LoVo (cell line): ENCODE data around the gene ERBB4.

Experiments
- DNase-seq: peaks from one replicate; pipeline ENCODE4 v3.0.0-alpha.2; 2016; ENCODE audit warnings: low spot score

The ERBB4 gene

DNA sequence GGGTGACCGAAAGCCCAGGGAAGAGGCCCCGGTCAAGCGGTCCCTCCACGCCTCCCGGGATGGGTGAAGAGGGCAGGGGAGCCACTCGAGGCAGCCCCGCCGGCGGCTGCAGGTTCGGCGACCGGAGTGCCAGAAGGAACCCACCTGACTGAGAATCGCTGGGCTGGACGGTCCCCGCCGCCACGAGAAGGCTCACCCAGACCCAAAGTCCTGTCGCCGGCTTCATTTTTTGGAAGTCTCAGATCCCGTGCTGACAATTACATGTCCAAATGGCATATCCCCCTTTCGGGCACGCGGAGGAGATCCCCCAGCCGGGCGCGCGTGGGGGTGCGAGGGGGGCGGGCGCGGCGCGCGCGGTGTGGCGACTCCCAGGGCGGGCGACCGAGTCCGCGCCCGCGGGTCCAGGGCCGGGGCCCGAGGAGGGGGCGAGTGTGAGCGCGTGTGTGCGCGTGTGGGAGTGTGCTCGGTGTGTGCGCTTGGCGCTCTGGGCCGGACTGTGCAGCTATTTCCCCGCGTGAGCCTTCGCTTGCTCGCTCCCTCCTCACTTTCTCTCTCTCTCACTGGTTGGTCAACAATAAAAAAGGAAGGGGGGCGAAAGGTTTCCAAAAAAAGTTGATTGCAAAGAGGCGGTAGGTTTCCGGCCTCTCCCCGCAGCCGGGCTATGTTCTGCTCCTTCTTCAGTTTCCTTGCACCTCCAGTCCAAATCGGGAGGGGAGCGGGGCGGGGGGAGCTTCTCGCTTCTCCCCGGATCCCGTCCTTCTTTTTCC lies at the start of gene ERBB4:
TSS of gene ERBB4 (minus strand) at position 498 of the 767 bp plus-strand sequence. CDS start at position 226, 272 bp downstream.
- no peak for DNase-seq

DNA sequence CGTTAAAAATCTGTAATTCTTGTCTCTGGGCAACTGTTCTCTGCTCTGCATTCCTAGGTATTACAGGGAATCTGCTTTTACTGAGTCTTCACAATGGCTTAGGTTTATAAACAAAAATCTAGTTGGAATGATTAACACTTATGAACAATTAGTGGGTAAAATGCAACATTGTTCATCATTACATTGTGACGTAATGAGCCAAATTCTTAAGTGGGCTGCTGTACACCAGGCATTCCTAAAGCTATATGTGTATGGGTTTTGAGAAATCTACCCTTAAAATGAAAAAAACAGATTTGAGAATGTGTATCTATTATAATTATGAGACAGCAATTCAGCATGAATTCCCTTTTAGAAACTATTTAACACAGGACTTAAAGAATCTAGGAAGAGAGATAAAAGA lies 41.5 kb upstream of the ERBB4 start:
- DNase-seq, result no peak

DNA sequence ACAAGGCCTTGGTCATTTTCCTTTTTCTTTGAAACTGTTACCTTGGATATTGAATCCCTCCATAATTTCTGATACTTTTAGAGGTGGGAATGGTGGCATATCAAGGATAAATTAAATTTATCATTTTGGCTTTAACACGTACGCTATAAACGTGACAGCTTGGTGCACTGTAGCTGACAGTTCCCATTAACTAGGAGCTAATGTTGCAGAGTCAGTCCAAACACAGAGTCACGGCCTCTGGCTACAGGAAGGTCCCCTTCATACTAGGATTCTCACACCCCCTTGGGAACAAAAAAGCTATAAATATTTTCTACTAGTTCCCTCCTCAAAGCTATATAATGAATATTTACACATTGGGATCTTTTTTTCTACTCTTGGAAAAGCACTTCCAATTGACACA lies 17.7 kb upstream of the ERBB4 start:
- no peak for DNase-seq

DNA sequence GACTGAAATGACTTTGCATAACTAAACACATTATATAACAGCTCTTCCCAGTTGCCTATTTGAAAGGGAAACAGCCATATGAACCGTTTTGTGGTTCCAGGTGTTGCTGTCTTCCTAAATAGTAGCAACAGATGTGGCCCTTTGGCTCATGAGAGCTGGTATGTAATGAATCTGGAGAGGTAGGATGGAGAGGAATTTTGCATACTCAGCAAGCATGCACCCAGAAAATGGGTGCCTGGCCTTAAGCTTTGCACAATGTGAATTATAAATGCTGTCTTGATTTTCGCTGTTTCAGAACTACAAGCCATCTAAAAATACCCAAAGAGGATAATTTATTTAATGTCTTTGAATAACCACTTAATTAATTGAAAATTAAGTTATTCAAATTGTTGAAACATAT lies 15.6 kb upstream of the ERBB4 start:
- DNase-seq, result no peak

DNA sequence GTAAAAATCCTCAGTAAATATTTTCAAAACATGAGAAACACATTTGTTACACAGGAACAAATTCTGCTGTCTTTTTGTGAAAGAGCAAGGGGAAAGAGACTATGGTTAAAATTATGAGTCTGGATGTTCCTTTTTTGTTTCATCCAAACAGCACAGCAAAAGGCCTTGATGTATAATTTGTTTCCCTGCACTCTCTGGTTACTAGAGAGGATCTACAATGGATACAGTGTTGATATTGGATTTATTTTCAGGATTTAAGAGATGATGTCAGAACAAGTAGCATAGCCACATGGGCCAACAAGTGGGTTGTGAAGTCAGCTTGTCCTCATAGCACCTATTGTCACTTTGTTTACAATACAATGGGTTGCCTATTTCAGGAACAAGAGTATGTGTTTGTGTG lies 11.3 kb upstream of the ERBB4 start:
- no peak for DNase-seq

DNA sequence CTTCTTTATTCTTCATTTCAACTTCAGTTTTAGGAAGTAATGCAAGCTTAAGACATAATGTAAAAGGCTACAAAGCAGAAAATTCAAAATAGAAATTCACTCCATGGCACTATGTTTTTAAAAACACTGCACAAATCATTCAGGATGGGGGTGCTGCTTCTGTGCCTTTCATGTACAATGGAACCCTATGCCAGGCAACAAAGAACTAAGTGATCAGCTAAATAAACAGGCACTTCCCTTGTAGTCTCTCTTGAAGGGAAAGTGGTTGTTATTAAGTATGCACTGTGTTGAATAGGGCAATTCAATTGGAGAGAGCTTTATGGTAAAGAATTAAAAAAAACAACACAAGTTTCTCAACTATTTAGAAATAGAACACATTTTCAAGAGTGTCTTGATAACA lies 10.9 kb upstream of the ERBB4 start:
- DNase-seq, result no peak

DNA sequence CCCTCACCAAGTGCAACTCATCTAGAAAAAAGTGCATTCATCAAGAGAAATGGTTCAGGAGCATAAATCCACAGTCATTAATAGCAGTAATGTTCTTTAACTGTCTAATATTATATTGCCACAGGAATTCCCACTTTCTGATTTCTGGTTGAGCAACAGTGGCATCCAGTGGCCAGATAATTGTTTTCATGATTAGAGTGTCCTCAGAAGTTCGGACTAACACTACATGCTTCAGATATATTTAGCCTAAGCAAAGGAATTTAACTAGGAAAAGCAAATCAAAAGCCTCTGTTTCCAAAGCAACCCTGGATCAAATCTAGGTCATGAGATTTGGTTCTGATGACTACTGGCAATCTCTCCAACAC lies 9.8 kb upstream of the ERBB4 start:
- no peak for DNase-seq

DNA sequence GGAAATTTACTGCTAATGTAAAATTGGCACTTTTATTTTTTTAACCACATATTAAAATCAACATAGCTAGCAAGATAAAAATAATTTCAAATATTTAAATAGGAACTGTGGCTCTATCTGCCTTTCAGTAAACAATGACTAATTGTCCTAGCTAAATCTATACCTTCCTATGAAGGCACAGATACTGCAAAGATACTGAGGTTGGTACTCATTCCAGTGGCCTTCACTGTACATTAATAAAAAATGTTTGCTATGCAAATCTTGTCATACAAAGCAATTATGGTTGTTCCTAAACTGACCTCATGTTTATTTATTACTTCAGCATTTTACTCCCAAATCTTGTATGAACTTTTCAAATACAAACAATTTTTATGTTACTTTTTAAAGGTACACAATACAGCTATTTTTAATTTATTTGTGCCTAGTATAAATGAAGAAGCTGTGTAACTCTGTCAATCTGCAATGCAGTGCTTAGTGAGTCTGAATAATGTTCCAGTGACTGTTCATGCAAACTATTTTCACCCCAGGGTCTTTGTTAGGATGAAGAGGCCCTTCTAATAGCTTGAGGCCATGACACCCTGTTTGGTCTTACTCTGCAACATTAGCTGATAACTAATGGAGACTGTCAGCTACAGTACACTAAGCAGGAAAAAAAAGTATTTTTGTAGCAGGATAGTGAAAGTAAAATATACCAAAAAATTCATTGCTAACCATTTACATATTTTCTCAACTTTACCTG lies 9.3 kb upstream of the ERBB4 start:
- DNase-seq, result no peak

DNA sequence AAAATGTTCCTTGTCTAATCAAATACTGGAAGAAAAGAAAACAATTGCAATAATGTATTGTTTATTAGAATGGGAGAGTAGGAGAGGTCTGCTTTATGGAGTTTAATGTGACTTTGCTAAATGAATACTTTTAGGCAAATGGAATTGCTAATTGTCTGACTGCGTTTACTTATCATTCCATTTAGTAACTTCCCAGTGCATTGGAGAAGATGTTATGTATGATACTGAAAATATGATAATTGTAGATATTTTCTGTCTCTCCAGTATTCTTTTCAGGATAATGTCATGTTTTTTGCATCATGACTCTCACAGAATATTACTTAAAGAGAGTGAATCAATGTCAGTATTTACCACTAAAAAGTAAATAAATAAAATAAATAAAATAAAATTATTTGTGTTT lies 8.1 kb upstream of the ERBB4 start:
- DNase-seq, result no peak

DNA sequence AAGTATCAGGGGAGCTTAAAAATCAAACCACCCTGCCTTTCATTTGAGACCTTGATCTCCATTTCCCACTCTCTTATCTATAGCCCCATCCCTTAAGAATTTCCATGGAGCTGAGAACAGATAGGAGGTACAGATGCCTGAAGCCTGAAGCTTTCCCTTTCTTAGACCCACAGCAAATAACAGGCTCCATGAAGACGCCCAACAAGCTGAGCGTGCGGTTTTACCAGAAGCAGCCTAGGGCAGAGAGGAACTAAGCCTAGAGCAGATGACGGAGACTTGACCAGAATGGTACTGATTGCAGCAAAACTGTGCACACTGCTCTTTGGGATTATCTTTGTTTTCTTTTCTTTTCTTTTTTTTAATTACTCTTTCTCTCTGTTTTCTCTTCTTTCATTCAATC lies 1.7 kb upstream of the ERBB4 start:
- DNase-seq, result no peak

DNA sequence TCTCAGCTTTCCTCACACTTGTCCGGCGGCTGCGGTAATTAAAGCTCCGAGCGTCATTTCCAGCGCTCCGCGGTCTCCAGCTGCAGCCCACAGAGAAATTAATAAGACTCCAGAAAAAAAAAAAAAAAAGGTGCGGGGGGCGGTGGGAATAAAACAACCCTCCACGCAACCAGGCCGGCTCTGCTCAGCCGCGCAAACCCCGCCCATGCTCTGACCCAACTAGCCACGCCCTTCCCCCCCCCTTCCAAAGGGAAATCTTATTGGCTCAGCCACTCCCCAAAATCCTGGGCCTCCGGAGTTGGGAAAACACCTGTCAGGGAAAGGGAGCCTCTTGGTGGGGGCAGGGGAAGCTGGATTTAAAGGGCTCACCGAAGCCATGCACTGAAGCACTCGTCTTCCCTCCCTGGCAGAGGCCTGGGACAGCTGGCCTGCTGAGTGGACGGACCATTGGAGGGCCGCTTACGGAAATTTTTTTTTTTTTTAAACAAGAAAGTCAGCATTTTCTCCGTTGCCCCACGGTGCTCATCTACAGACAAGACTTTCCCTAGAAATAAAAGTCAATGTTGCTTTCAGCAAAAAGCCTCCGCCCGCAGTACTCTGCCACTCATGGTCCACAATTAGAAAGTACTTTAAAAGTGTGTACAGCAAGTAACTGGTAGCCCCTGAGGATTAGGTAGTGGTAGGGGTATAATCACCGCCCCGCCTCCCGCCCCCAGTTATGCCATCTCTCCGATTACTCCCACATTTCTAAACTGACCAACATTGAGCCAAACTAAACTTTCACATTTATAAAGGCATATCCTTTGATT lies 674 bp upstream of the ERBB4 start:
- DNase-seq, result no peak

DNA sequence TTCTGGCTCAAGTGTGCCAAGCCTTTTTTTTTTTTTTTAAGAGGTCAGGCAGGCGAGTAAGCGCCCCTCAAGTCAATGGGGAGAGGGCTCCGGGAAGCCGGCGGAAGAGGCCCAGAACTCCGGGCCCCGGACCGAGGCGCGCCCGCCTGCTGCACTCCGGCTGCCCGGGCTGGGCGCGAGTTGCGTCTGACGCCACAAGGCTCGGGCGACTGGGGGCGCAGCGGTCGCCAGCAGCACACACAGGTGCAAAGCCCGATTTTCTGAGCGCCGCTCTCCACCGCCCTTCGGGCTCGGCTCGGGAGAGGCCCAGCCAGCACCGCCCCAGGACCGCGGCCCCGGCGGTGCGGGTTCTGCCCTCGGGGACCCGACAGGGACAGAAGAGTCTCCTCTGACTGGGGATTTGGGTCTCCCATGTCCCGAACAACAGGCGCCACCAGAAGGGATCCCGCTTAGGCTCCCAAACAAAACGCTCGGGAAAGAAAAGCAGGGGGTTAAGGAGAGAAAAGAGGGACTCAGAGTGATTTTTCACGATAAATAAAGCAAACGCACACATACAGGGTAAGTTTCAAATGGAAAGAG lies 787 bp downstream of the ERBB4 start:
- DNase-seq, result no peak

DNA sequence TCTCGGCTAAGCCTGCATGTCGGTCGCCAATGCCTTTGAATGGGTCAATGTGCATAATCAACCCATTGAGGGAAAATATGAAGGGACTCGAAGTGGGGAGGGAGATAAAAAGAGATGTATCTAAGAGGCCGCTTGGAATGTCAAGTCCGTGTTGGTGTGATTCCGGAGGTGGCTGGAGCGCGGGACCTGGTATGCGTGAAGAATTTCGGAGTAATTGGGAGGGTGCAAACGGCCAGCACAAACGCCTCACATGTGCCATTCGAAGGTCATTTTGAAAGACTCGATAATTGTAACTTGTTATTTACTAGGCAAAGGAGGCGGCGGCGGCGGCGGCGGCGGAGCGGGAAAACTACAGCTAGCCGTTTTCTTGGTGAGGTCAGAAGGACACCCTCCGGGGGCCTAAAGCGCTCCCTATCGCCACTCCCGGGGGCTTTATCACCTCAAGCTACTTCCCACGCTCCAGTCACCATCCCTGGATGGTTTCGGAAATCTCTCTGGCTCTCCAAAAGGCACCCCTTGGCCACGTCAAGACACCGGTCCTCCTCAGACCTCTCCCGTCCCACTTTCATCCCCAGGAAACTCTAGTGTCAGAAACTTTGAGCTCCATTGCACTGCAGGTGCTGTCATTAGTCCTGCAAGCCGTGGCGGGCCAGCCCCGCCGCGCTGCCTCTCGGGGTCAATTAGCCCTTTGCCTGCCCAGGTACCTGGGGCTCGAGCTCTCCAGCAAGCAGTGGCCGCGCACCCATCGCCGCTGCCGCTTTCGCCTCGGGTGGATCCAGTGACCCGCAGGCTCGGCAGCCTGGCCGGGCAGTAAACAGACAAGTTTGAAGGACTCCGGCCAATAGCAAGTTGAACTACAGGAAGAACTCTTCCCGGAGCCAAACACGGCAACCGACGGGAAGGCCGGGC lies 1.5 kb downstream of the ERBB4 start:
- DNase-seq, result no peak

DNA sequence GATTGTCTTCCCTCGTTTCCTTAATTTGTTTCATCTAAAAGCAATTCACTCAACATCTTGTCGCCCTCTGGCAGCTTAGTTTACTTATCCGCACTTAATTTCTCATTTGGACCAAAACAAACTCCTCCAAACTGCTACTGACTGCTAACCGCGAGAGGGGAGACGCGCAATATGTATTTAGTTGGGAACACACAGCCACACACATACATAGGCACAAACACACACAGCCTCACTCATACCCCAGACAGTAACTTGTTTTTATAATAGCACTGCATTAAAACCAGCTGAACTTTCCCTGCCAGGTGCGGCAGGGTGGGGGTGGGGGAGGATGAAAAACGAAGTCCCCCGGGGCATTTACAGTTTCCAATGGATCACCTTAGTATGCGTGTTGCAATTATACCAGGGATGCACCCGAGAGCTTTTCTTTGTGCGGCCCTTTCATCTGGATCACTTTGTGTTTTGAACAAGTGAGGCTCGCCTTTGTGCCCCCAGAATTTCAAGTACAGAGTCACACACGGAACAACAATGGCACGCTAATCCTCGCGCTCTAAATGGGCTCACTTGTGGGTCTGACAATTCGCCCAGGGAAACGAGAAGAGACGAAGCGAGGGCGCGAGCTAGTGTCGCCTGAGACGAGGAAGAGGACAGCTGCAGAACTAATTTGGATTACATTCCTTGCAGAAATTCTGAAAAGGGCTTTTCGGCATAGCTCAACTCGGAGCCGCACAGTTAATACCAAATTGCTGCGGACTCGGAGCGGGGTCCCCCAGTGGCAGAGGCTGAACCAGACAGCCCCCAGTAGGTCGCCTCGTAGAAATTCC lies 2.4 kb downstream of the ERBB4 start:
- no peak for DNase-seq

DNA sequence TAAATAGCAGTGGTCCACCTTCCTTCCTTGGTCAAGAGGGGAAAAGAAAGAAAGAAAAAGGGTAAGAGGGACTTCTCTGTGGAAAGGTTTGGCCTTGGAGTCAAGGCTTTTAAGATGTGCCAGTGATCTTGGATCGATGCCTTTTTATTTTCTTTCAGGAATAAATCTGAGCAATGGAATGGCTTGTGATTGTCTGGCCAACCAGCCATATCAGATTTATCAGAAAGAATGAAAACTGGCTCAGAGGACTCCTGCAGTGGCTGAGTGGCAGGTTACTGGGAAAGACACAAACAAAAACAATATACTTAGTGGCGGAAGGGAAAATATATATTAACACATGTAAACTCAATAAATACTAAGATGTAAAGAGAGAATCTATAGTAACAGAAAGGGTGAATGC lies 4.3 kb downstream of the ERBB4 start:
- DNase-seq, result no peak

DNA sequence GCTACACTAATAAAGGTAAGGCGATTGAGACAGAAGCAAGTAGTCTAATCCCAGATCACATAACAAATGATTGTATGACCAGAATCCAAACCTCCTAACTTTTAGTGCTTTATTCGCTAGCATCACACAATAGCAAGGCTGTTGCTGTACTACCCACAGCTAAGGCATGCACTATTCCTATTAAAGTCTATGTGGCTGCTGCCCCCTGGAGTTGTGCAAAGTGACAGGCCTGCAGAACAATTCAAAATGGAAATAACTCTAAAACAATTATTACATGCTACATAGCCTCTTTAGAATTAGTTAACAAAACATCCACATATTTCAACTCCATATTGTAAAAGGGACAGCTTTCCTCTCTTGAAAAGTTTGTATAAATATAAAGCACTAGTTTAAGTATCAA lies 6.0 kb downstream of the ERBB4 start:
- no peak for DNase-seq

DNA sequence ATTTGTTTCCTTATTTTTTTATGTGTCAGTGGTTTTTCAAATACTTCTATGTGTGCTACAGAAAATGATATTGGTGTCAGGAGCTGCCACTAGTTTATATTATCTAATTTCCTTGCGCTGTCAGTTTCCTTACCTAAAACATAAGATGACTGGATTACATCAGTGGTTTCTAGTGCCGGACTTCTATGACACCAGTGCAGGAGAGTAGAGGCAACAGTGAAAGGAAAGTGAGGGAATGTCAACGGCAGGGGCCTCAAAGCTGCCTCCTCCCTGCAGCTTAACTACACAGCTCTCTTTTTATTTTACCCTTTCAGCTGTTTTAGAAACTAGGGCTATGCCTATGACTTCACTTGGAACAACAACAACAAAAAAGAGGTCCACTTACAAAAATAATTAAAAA lies 6.5 kb downstream of the ERBB4 start:
- DNase-seq, result no peak

DNA sequence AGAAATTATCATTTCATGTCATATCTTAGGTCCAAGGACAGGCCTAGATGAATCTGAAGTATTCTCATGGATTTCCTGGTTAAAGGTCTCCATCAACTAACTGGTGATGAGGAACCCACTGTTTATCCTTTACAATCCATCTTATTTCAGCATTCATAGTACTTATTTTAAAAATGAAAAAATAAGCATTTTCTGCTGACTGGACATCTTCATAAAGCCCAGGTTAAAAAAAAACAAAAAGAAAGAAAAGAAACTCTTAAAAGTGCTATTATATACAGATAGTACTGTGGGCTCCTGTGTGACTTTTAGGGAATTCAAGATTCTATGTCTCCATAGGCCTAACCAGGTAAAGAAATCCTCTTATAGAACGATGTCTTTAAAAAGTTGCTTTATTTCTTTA lies 7.1 kb downstream of the ERBB4 start:
- no peak for DNase-seq

DNA sequence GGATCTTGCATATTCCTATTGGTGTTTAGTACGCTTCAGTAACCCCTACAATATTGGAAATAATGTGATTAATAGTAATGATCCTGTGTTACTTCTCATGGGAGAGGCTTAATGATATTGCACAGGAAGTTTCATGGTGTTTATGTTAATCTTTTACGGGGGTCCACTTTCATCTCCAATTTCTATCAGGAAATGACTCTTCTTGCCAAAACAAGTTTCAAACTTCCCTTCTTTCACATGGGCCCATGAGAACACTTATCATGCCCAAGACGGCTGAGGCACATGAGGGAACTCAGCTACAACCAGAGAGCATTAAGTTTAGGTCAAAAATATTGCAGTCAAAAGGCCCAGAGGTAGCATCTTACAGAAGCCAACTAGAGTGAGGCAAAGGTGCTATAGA lies 7.6 kb downstream of the ERBB4 start:
- no peak for DNase-seq

DNA sequence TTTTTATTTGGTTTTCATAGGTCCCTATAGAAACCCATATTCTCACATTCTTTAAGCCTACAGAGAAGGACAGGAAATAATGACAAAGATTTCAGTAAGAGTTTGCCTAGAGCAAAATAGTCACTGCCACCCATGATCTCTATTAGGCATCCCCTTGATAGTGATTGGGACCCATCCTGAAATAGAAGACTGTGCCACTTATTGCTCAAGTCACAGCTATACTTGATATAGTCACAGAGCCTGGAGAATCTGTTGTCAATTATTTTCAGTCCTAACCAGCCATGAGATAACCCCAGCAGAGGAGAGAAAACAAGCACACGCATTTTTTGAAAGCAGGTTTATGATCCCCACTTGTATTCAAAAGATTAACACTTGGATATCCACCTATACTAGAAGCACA lies 8.2 kb downstream of the ERBB4 start:
- DNase-seq, result no peak
